Raji (cell line): ENCODE measurements around the gene KIF16B.

Experiments
- POLR2A ChIP-seq: IDR thresholded peaks from 2 replicates; pipeline ENCODE4 v1.6.1; 2011; ENCODE audit warnings: low read depth, low read length, control low read depth; ENCODE audit not compliant: insufficient read depth

Gene KIF16B

DNA sequence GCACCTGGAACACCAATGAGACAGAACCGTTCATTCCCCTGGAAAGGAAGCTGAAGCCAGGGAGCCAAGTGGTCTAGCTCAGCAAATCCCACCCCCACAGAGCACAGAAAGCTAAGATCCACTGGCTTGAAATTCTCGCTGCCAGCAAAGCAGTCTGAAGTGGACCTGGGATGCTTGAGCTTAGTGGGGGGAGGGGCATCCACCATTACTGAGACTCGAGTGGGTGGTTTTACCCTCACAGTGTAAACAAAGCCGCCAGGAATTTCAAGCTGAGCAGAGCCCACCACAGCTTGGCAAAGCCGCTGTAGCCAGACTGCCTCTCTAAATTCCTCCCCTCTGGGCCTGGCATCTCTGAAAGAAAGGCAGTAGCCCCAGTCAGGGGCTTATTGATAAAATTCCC, 53.1 kb downstream of the KIF16B start:
- no peak for TF ChIP-seq POLR2A

DNA sequence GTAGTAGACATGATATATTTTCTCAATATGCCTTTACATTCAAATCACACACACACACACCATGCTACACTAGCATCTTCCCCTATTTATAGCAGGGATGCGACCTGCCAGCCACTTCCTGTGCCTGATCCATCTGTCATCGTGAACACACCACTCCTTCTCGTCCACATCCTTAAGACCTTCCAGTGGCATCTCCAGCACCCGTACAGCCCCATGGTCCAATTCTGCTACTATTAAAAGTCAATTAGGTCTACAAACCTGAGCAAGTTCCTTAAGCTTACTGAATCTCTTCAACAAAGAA, 54.5 kb downstream of the KIF16B start:
- no peak for TF ChIP-seq POLR2A

DNA sequence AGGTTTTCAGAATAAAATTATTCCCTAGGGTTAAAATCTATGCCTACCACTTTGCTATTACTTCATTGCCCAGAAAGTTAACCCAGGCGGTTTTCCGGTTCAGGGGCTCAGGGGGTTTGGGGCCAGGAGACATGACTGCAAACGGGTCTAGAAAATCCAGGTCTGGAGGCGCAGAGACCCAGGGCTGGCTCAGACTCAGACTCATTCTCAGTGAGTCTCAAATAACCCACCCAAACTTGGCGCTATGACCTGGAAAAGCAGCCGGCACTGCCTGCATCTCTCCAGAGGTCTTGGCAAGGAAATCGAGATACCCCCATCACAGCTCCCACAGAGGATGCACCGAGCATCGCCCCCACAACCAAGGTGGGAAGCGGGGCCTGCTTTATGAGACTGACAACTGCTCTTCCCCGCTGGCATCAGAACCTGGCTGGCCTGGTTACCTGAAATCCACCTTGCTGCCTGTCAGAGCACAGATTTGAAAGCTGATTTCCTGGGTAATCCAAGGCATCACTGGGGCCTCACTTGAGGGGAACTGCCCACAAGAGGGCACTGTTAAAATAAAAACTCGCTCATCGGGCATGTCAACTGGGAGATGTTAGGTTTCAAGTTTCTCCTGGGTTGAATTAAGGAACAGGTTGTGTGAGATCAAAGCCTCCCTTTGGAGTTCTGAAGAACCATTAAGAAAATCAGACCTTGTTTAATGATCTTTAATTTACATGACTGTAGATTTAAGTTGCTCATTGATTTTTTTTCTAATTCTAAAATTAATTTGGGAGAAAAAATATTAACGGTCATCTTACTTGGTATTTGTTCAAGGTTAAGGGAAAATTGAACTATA, 55.1 kb downstream of the KIF16B start:
- TF ChIP-seq POLR2A: no peak

DNA sequence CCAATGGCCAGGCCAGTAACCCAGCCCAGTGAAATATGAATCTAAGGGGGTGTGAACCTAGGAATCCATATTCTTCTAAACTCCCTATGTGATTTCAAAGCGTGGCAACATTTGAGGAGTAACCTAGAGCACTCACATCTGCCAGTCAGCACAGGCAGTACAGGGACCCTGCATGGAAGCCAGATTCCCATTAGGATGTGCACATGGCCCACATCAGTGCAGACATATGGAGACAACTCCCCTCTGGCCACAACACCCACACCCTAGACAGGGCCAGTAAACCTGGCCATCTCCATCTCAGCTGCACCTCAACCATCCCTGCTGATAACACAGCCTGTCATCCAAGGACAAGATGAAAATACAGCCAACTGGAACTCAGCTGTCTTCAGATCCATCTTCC, 56.5 kb downstream of the KIF16B start:
- no peak for TF ChIP-seq POLR2A

DNA sequence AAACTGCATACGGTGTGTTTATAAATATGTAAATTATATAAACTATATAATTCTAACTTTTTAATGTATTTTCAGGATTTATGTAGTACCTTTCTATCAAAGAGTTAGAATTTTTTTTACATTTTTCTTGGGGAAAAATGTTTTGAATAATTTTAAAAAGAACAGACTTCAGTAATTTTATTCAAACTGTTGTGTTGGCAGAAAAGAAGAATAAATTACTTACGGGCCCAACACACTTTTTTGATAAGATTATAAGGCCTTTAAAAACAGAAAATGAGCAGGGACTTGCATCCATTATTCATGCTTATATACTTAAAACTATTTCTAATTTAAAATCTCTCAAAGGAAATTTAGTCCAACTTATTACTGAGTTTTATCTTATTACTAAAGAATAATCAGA, 58.2 kb downstream of the KIF16B start:
- no peak for TF ChIP-seq POLR2A

DNA sequence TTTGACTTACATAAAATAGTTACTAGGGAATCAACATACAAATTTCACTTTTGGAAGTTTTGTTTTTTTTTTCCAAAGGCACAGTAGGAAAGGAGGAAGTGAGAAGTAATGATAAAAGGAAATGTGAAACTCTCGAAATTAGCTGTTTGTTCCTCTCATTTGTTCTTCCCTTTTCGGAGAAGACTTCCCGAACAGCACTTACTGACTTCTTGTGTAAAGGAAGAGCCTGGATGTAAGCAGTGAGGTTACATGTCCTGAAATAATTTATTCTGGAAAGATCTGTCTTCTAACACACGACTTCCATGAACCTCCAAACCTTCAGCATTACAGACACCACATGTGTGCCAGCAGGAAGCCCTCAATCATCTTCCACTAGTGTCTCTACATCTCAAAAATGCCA, 59.1 kb downstream of the KIF16B start:
- no peak for TF ChIP-seq POLR2A

DNA sequence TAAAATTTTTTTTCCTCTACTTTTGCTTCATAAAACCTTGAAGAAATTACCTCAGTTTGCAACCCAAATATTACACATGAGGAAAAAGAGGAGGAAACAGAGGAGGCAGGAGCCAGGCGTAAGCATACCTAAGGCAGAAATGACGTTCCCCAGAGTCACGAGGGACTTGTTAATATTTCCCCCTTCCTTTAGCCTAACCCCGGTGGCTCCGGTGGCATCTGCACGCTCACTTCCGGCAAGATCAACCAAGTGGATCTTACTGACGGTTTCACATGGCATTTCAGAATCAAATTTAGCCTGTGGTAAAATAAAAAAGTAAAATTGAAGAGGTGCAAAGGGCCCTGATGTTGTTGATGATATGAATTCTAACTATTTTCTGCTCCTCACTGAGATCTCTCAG, 67.4 kb downstream of the KIF16B start:
- no peak for TF ChIP-seq POLR2A

DNA sequence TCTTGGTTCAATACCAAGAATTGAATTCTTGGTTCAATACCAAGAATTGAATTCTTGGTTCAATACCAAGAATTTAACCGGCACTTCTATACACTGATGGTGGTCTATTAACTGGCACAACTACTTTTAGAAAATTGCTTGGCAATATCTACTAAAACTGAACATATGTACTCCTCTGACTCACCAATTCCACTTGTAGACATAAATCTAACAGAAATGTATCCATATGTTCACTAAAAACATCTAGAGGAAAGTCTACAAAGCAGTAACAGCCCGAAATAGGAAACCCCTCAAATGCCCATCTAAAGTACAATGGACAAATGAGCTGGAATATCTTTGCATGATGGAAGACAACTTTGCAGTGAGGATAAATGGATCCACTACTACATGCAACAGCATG, 71.9 kb downstream of the KIF16B start:
- TF ChIP-seq POLR2A: no peak

DNA sequence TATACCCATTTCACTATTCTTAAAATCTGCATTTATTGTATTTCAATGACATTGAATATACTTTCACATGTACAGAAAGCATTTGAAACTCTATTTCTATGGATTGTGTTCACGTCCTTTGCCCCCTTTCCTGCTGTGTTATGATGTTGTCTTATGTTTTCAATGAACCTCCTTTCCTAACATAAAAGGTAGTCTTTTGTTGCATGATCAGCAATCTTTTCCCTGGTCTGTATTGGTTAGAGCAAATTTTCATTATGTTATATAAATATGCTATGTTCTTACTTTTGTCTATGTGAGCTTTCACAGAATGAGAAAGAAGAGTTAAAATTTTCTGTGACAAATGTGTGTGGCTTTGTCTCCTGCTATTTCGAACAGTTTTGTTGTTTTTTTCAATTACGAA, 73.1 kb downstream of the KIF16B start:
- TF ChIP-seq POLR2A: no peak

DNA sequence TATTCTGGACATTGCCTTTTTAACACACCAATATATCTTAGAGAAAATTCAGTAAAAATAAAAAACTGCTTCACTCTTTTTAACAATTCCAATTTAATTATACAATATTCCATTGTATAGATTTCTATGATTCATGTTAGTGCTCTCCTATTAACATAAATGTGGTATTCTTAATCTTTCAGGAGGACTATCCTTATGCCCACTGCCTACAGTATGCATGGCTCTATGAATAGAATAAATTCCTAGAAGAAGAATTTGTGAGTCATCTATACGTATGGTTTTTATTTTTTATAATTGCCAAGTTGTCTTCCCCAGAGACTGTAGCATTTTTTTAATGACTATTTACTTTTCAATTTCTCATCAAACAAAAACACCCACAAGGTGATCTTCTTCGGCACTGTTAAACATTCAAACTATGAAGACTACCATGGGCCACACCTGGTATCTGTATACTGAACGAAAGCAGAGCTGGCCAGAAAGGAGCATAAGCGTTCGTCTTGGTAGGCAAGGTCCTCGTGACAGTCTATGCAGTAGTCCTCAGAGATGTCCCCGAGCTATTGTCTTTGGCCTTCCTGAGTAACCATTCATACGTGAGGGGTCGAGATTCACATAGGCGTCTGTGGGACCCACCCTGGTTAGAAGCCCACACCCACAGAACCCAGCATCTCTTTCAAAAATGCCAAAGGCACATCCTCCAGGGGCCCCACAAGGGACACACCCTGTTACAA, 74.6 kb downstream of the KIF16B start:
- no peak for TF ChIP-seq POLR2A

DNA sequence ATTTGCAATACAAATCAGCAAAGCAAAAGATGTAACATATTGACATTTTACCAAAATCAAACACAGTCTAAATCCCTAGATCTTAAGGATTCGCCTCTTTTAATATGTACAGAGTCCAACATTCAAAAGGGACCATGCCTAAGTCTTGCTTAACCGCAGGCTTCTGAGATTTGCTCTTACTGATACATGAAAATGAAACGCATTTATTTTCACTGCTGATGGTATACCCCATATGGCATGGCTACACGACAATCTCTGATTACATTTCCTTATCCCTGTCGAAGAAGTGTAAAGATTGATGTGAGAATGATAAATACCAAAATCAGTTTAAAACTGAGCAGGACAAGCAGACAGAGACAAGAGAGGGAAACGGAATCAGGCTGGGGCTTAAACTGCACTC, 75.4 kb downstream of the KIF16B start:
- TF ChIP-seq POLR2A: no peak

DNA sequence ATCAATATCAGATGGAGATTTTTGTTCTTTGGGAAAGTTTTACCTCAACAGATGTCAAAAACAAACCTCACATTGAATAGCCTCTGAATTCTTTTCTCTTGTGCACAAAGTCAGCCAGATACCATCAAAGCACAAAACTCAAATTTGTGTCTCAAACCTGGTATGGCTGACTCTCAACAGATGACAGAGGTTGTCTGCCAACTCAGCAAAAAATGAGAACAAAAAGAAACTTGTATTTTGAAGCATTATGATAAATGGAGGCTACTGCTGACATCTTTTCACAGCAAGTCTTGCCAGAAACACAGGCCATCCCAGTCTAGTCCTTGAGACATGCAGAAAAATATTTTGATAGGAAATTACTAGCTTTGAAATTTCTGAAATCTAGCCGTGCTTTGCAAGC, 79.8 kb downstream of the KIF16B start:
- no peak for TF ChIP-seq POLR2A

DNA sequence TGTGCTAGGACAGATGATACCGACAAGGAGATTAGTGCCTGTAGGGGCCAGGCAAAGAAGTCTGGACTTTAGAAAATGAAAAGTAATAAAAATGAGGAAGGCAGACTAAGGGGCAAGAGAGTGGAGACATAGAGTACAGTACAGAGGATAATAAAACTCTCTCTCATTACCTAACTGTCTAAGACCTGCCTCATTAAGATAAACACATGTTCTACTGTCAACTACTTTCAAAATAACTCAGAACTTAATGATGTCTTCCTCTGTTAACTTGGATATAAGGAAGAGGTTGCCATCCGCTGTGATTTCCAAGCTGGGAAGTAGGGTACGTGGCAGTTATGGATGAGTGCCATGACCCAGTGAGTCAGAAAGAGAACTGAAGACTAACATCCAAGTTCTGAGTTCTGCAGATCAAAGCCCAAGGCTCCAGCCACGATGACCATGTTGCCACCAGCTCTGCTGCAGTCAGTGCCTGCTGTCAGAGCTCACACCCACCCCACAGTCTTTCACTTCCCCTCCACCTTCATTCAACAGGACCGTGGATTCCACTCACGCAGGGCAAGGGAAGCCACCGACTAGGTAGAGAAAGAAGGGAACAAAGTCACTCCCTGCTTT, 81.8 kb downstream of the KIF16B start:
- TF ChIP-seq POLR2A: no peak

DNA sequence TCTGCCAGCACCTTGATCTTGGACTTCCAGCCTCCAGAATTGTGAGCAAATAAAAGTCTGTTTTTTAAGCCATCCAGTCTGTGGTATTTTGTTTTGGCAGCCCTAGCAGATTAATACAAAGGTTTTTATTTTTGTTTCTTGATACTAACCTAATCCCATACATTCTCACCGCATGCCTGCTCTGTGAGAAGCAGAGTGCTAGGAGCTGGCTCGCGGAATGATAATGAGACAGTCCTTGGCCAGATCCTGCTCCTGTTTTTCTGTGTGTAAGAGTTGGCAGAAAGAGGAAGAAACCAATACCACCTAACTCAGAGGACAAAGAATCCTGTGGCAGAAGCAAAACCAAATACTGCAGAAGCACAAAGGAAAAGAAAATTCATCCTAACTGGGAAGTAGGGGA, 82.6 kb downstream of the KIF16B start:
- TF ChIP-seq POLR2A: no peak

DNA sequence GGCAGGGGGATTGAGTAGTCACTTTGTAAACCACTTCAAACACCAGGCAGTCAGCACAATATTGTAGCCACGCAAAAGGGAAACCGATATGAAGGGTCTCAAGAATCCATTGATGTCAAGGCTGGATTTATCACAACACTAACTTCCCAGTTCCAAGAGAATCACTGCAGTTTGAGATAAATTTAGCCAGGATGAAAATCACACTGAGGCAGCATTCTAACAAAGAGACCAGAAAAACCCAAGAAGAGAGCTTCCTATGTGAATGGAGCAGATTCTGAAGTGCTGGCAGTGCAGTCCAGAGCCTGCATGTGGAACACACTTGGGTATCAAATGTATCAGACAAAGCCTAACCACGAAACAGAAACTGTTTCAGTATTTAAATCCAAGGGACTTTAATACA, 84.6 kb downstream of the KIF16B start:
- TF ChIP-seq POLR2A: no peak

DNA sequence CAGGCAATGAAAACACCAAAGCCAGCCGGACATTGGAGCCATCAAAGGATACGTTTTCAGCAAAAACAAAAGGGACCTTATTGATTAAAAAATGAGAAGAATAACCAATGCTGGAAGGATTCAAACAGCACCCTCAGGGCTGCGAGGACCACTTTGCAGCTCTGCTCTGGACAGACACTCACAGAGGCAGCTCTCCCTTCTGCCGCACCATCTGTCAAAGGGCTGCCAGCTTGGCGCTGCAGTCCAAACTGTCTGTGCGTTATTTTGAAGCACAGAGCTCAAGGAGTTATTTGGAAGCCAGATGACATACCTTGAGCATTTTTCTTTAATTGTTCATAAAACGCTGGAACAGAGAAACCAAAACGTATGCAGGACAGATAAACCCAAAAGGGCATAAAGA, 85.2 kb downstream of the KIF16B start:
- no peak for TF ChIP-seq POLR2A
